Ramos (cell line): ENCODE results near the gene RWDD1.

Experiments used
- in situ Hi-C: fragments of 300-500 bp; cut with MboI; formaldehyde crosslinking; loops from one replicate; pipeline ENCODE4 v1.14.3; 2022; ENCODE audit warnings: low sequenced_read_pairs; ENCODE audit not compliant: unreplicated experiment

The RWDD1 gene

GRCh38 chr6:116570856-116571682 lies at the start of gene RWDD1:
RWDD1 (plus strand) TSS chr6:116571504; CDS start chr6:116571583, 79 bp downstream.
- in situ Hi-C loops: no loop called here

GRCh38 chr6:116522896-116523295 lies 48.4 kb upstream of the RWDD1 start:
- in situ Hi-C loops: no loop called here

GRCh38 chr6:116524236-116524635 lies 47.1 kb upstream of the RWDD1 start:
- in situ Hi-C loops: no loop called here

GRCh38 chr6:116528133-116528532 lies 43.2 kb upstream of the RWDD1 start:
- in situ Hi-C loops: no loop called here

- in situ Hi-C loops: no loop called here
These were observed 42.5 kb upstream of the RWDD1 start for GRCh38 chr6:116528780-116529179.

GRCh38 chr6:116529466-116530290 lies 41.6 kb upstream of the RWDD1 start:
- in situ Hi-C loops: no loop called here

- in situ Hi-C loops: no loop called here
These were observed 40.9 kb upstream of the RWDD1 start for GRCh38 chr6:116530436-116530835.

- in situ Hi-C loops: no loop called here
These were observed 39.4 kb upstream of the RWDD1 start for GRCh38 chr6:116531675-116532570.

- in situ Hi-C loops: no loop called here
These were observed 37.9 kb upstream of the RWDD1 start for GRCh38 chr6:116533233-116533957.

- in situ Hi-C loops: no loop called here
These were observed 36.2 kb upstream of the RWDD1 start for GRCh38 chr6:116535109-116535508.

- in situ Hi-C loops: no loop called here
These were observed 35.1 kb upstream of the RWDD1 start for GRCh38 chr6:116536216-116536621.

GRCh38 chr6:116542426-116542825 lies 28.9 kb upstream of the RWDD1 start:
- in situ Hi-C loops: loop anchor here (10.0 kb wide), 1 partner anchor 248 kb away; no protein-coding TSS in a partner anchor

- in situ Hi-C loops: loop anchor here (10.0 kb wide), 1 partner anchor 248 kb away; no protein-coding TSS in a partner anchor
These were observed 28.2 kb upstream of the RWDD1 start for GRCh38 chr6:116543149-116543548.

GRCh38 chr6:116545651-116546050 lies 25.7 kb upstream of the RWDD1 start, which contains the start of gene TRAPPC3L:
TRAPPC3L (minus strand) TSS chr6:116545684; CDS start chr6:116545514, 170 bp downstream.
- in situ Hi-C loops: loop anchor here (10.0 kb wide), 1 partner anchor 251 kb away; no protein-coding TSS in a partner anchor

- in situ Hi-C loops: loop anchor here (10.0 kb wide), 1 partner anchor 253 kb away; no protein-coding TSS in a partner anchor
These were observed 23.9 kb upstream of the RWDD1 start for GRCh38 chr6:116547358-116547757.

GRCh38 chr6:116550796-116551195 lies 20.5 kb upstream of the RWDD1 start:
- in situ Hi-C loops: no loop called here

- in situ Hi-C loops: no loop called here
These were observed 17.9 kb upstream of the RWDD1 start, which contains the start of gene CALHM4 for GRCh38 chr6:116553451-116553850. CALHM4 (plus strand) TSS chr6:116553751; CDS start chr6:116553794, 43 bp downstream.

- in situ Hi-C loops: no loop called here
These were observed 15.2 kb upstream of the RWDD1 start for GRCh38 chr6:116556065-116556464.

GRCh38 chr6:116556814-116557415 lies 14.4 kb upstream of the RWDD1 start:
- in situ Hi-C loops: no loop called here
